ENCODE data around the gene EIF4H.
A peak's percentile ranks its signal among the peaks of the same experiment; 100 is the strongest.
"Not testable (repeated sequence)": the region's sequence is repeated elsewhere in the genome, so short reads cannot be mapped to it uniquely, and the experiment has no call there.

The EIF4H gene

DNA sequence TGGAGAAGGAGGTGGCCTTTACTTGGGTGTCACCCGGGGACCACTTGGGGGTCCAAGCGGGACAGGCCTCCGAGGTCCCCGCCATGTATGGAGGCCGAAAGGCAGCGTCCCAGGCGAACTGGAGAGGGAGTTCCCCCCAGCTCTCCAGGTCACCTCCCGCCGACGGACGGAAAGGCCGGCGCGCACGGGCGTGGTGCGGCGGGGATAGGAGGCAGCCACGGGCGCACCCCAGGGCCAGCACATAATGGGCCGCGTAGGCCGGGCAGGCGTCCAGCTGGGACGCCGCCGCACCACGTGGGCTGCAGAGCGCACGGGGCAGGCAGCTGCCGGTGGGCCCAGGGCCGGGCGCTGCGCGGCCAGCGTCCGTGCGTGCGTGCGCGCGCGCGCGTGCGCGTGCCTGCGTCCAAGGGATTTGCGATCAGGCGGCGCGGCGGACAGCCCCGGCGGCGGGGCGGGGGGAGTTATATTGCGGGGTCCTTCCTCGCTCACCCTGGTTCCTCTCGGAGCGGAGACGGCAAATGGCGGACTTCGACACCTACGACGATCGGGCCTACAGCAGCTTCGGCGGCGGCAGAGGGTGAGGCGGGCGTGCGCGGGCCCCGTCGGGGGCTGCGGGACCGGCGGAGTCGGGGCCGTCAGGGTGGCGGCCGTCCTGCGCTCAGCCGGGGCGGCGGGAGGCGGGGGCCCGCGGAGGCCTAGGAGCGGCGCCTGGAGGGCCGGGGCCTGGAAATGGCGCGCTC, at the start of gene EIF4H:
Gene EIF4H, plus strand, starts transcription at position 491 of the 740 bp plus-strand sequence. Its CDS starts 28 bp downstream, at position 519.
- DNase-seq (ENCODE audit: low read depth) = peak; percentile 92

DNA sequence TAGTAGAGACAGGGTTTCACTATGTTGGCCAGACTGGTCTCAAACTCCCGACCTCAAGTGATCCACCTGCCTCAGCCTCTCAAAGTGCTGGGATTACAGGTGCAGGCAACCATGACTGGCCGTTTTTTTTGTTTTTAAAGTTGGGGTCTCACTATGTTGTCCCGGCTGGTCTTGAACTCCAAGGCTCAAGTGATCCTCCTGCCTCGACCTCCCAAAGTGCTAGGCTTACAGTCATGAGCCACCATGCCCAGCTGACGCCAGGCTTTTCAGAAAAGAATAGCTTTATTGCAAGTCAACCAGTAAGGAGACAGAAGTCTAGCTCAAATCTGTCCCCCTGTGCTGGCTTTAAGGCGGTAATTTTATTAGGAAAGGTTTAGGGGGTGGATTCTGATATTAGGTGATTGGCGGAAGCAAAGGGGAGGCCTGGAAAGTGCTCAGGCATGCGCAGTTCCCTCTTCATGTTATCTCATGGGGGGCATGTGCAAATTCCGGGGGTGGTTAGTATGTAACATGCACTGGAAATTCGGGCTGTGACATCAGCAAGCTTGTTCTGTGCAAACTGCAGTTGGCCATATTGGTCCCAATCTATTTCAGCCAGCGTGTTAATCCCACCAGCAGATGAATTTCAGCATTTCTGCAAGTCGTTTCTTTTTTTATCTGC, 47.8 kb upstream of the EIF4H start:
- no peak for DNase-seq (ENCODE audit: low read depth)

DNA sequence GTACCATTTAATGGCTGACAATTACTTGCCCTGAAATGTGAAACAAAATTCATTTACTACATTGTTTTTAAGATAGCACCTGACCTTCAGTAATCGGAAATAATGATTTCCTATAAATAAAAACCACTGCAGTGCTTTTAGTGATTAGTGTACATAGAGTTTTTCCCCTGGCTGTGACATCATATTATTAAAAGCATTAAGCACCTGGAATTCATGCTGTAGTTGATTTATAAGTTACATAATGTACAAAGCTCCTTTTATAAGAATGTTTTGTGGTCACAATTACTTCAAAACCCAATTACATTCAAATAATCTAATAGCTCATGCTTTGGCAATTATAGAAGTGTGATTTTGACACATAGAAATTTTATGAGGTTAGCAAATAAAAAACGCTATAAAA, 44.3 kb upstream of the EIF4H start:
- DNase-seq (ENCODE audit: low read depth) = no peak

DNA sequence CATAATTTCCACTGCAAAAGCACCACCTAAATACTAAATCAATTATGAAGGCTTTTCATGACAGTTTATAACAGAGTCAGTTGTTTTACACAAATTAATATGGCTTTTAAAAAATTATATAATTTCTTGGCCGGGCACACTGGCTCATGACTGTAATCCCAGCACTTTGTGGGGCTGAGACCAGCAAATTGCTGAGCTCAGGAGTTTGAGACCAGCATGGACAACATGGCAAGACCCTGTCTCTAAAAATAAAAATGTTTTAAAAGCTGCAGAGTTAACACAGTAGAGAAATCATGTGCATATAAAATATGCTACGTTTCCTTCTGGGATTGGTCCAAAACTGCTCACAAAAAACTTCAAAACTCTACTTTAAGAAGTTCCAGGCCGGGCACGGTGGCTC, 43.6 kb upstream of the EIF4H start:
- DNase-seq (ENCODE audit: low read depth) = no peak

- no peak for DNase-seq (ENCODE audit: low read depth)
Observed at GRCh38 chr7:74134117-74134620, 40.0 kb upstream of the EIF4H start.

DNA sequence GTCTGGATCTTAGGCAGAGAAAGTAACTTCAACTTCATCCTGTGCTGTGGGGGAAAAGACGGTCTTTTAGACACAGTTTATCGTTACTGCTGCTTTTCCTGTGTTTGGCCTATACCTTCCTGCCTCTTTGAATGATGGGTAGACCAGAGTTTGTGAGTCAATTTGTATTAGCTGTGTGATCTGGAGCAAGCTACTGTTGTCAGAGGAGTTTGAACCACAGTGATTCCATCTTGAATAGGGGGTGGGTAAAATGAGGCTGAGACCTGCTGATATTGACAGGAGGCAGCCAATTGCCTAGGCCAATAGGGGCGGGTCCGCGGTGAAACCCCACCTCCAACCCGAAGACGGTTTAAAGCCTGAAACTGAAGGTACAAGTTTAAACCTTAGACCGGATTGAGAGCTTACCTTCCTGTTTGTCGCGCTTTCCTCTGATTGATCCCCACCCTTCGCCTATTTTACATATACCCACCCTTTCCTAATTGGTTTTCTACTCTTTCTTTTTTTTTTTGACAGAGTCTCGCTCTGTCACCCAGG, 35.8 kb upstream of the EIF4H start:
- DNase-seq (ENCODE audit: low read depth) = no peak

GRCh38 chr7:74138945-74139843, 35.0 kb upstream of the EIF4H start:
- no peak for DNase-seq (ENCODE audit: low read depth)

- DNase-seq (ENCODE audit: low read depth) = no peak
Observed at GRCh38 chr7:74141705-74142104, 32.5 kb upstream of the EIF4H start.

DNA sequence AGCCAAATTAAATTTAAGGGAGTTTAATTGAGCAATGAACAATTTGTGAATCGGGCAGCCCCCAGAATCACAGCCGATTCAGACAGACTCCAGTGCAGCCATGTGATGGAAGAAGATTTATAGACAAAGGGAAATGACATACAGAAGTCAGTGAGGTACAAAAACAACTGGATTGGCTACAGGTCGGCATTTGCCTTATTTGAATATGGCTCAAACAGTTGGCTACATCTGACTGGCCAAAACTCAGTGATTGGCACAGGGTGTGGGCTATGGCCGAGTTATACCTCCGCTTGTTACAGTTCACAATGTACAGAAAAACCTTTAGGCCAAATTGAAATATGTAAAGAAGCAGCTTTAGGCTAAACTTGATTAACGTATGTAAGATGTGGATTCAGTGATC, 30.8 kb upstream of the EIF4H start:
- DNase-seq (ENCODE audit: low read depth) = no peak

DNA sequence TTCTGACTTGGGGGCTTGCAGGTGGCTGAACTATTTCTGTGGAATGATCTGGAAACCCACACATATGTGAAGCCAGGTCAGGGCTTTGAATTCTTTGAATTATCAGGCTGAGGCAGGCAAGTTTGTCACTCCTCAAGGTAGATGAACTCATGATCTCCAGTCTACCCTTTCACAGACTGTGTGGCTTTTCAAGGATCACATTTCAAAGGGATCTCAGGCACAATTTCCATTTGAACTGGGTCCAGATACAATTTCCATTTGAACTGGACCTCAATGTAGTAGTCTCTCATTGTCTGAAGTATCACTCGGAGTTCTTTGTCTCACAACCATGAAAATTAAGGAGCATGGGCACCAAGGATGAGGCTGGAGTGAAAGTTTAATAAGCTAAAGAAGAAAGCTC, 25.7 kb upstream of the EIF4H start:
- no peak for DNase-seq (ENCODE audit: low read depth)

GRCh38 chr7:74149071-74149470, 25.1 kb upstream of the EIF4H start:
- DNase-seq (ENCODE audit: low read depth) = no peak

DNA sequence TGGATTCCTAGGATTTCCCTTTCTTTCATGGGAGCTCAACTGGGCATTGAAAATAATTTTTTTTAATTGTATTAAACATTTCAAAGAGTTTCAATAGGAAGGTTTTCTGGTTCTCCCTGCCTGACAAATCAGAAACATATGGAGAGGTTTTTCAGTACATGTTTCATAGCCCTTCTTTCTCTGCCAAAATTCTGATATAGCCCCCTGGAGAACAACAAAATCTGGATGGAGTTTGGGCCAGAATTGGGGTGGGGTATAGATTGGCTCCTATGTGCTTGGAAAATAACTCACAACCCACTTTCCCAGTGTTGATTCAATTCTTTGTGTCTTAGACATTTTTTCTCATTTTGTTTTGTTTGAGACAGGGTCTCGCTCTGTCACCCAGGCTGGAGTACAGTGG, 24.6 kb upstream of the EIF4H start:
- DNase-seq (ENCODE audit: low read depth) = peak; percentile 21

DNA sequence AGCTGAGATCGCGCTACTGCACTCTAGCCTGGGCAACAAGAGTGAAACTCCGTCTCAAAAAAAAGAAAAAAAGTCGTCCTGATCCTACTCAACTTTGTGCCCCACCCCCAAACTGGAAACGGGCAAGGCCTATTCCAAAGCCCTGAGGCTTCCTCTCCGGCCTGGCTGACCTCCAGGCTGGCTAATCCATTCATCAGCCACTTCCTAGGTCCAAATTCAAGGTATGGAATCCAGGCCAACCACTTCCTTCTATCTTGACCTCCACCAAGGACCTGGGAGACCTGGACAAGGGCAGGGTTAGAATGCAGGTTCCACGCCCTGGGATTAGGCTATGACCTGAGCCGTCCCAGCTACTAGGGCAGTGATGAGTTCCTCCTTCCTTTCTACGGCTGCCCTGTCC, 20.4 kb upstream of the EIF4H start:
- DNase-seq (ENCODE audit: low read depth) = no peak

GRCh38 chr7:74155810-74156395, 18.3 kb upstream of the EIF4H start:
- DNase-seq (ENCODE audit: low read depth) = no peak

- DNase-seq (ENCODE audit: low read depth) = no peak
Observed at GRCh38 chr7:74157605-74158004, 16.6 kb upstream of the EIF4H start.

DNA sequence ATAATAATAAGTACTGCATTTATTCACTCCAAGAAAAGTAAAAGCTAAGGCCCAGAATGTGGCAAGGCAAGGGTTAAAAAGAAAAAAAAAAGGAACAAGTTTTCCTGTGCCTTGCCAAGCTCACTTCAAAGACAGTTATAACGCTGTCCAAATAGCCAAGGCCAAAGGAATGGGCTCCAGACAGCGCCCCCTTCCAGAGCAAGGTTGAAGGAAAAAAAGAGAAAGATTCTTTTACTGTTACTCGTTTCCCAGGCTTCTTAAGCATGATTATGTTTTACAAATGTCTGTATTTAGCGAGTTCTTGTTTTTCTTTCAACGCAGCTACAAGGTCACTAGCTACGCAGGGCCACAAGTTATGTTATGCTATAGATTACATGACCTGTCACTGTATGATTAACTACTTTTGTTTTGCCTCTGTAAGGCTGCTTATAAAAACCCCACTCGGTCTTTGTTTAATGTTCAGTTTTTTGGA, 9.1 kb upstream of the EIF4H start:
- DNase-seq (ENCODE audit: low read depth) = no peak

GRCh38 chr7:74165867-74166593, 8.1 kb upstream of the EIF4H start:
- no peak for DNase-seq (ENCODE audit: low read depth)

DNA sequence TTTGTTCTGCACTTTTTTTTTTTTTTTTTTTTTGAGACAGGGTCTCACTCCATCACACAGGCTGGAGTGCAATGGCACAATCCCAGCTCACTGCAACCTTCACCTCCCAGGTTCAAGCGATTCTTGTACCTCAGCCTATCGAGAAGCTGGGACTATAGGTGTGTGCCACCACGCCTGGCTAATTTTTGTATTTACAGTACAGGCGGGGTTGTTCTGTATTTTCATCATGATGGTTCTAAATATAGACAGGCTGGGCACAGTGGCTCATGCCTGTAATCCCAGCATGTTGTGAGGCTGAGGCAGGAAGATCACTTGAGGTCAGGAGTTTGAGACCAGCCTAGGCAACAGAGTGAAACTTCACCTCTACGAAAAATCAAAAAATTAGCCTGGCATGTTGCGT, 6.8 kb upstream of the EIF4H start:
- DNase-seq (ENCODE audit: low read depth) = not testable (repeated sequence)

DNA sequence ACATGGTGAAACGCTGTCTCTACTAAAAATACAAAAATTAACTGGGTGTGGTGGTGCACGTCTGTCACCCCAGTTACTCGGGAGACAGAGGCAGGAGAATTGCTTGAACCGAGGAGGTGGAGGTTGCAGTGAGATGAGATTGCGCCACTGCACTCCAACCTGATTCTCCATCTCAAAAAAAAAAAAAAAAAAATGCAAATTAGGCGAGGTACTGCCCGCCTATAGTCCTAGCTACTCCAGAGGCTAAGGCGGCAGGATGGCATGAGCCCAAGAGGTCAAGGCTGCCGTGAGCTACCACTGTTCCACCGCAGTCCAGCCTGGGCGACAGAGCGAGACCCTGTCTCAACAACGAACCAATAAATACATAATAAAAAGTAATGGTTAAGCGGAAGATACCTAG, 1.1 kb upstream of the EIF4H start:
- DNase-seq (ENCODE audit: low read depth) = no peak

DNA sequence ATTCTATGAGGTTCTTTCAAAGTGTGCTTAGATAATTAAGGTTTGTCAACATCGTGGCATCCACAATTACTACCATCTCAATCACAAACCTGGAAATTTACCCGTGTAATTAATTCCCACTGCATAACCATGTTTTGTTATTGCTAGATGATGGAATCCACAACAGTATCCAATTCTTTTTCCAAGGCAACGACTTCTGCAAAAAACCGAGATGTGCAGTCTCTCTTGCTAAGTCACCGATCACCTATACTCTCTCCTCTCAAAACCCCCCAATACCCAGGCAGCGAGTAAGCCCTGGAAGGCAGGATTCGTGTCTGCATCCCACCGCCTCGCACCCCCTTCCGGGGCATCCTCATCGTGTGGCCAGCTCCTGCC, 678 bp upstream of the EIF4H start:
- no peak for DNase-seq (ENCODE audit: low read depth)

- DNase-seq (ENCODE audit: low read depth) = peak; percentile 31
Observed at GRCh38 chr7:74174606-74175082, 488 bp downstream of the EIF4H start.
